GM12878 (cell line): ENCODE results near the gene CNTN4. TPM values are rescaled to one million over a fixed set of nuclear protein-coding genes. Genes with fewer than 3 reads are reported as not detected.

Experiments used
- ATAC-seq: fragments of 200-7000 bp; cut with Tn5 transposase; 3 replicates; pipeline ENCODE4 v1.9.1; 2020; ENCODE audit warnings: mild to moderate bottlenecking, moderate library complexity
- BruUV-seq: library from RNA; stranded (reverse); fragments of 400-500 nt; replicated peaks from 2 replicates; lab custom pipeline; 2021; lab: Mats Ljungman, UMichigan
- CTCF ChIA-PET: fragments of 300-600 bp; sonication (Branson Sonifier 250); formaldehyde crosslinking; extraction: SDS; loops from one replicate; lab custom pipeline; 2021; ENCODE audit warnings: inconsistent platforms; lab: Yijun Ruan, JAX
- POLR2A ChIA-PET: fragments of 350-600 bp; formaldehyde crosslinking; extraction: SDS; loops from one replicate; lab custom pipeline; 2021; ENCODE audit warnings: inconsistent platforms; lab: Charles Lee
- RAD21 ChIA-PET: fragments of 300-600 bp; sonication (Branson Sonifier 250); formaldehyde crosslinking; loops from one replicate; lab custom pipeline; 2023; ENCODE audit warnings: antibody characterized with exemption; ENCODE audit not compliant: unreplicated experiment; lab: Charles Lee
- SMC1A ChIA-PET: fragments of 300-600 bp; sonication (Branson Sonifier 250); formaldehyde crosslinking; loops from one replicate; lab custom pipeline; 2023; ENCODE audit not compliant: unreplicated experiment, uncharacterized antibody; lab: Charles Lee
- DNase-seq: peaks from one replicate; pipeline ENCODE4 v3.0.0-alpha.2; 2011; ENCODE audit warnings: low read depth, low spot score
- FAIRE-seq: peaks from 3 replicates; lab custom pipeline; 2011; peaks lifted over from hg19 to GRCh38; lab: Jason Lieb, UNC
- H2AFZ ChIP-seq: 2 replicates; pipeline ENCODE4 v1.6.0; 2011; ENCODE audit warnings: low read depth, low read length, control low read depth; ENCODE audit not compliant: control insufficient read depth
- H3K27ac ChIP-seq: 2 replicates; pipeline ENCODE4 v1.5.1; 2011; ENCODE audit warnings: control low read depth; ENCODE audit not compliant: control insufficient read depth, insufficient read depth
- H3K27me3 ChIP-seq, 2 experiments: replicated peaks in 1 of 2; 2 replicates each; pipeline versions ENCODE4 v1.6.0 to v1.6.1; 2011; ENCODE audit warnings: low read length in 1 of 2; ENCODE audit not compliant: control insufficient read depth in 2 of 2, insufficient read depth in 2 of 2
- H3K36me3 ChIP-seq, 2 experiments: 2 replicates each; pipeline ENCODE4 v1.5.1; 2011; ENCODE audit warnings: low read length in 1 of 2; ENCODE audit not compliant: control insufficient read depth in 2 of 2, insufficient read depth in 2 of 2
- H3K4me1 ChIP-seq: 2 replicates; pipeline ENCODE4 v1.6.1; 2011; ENCODE audit warnings: mild to moderate bottlenecking, low read length, moderate library complexity, mixed read lengths; ENCODE audit not compliant: control insufficient read depth, insufficient read depth
- H3K4me2 ChIP-seq: 2 replicates; pipeline ENCODE4 v1.6.0; 2011; ENCODE audit warnings: control low read depth; ENCODE audit not compliant: control insufficient read depth, insufficient read depth
- H3K4me3 ChIP-seq: fragments of 200-600 bp; sonication (generic); 2 replicates; pipeline ENCODE4 v1.5.1; 2016
- H3K79me2 ChIP-seq: 2 replicates; pipeline ENCODE4 v1.6.0; 2011; ENCODE audit warnings: low read length; ENCODE audit not compliant: control insufficient read depth, insufficient read depth
- H3K9ac ChIP-seq: 2 replicates; pipeline ENCODE4 v1.8.0; 2011; ENCODE audit warnings: low read length, control low read depth, mixed read lengths; ENCODE audit not compliant: control insufficient read depth, insufficient read depth
- H3K9me3 ChIP-seq: replicated peaks from 3 replicates; pipeline ENCODE4 v1.5.1; 2011; ENCODE audit warnings: mild to moderate bottlenecking, low read length; ENCODE audit not compliant: control insufficient read depth, insufficient read depth
- H4K20me1 ChIP-seq: 2 replicates; pipeline ENCODE4 v1.6.0; 2011; ENCODE audit not compliant: control insufficient read depth, insufficient read depth
- ASH2L ChIP-seq: fragments of 300-600, 200-600 bp; sonication (generic); IDR thresholded peaks from 2 replicates; pipeline ENCODE4 v1.6.1; 2017; ENCODE audit warnings: low read depth, mild to moderate bottlenecking, borderline replicate concordance
- CHD2 ChIP-seq: IDR thresholded peaks from 2 replicates; pipeline ENCODE4 v1.6.1; 2011; ENCODE audit warnings: low read depth, low read length, improper control_type of control experiment, borderline replicate concordance
- CHD4 ChIP-seq: fragments of 200-600 bp; sonication (generic); IDR thresholded peaks from 2 replicates; pipeline ENCODE4 v1.6.1; 2016; ENCODE audit warnings: mild to moderate bottlenecking
- FOS ChIP-seq: IDR thresholded peaks from 3 replicates; pipeline ENCODE4 v1.6.1; 2011; ENCODE audit warnings: borderline replicate concordance; ENCODE audit not compliant: insufficient read length; ENCODE audit errors: extremely low read depth
- GABPA ChIP-seq: IDR thresholded peaks from 2 replicates; pipeline ENCODE4 v1.6.1; 2014; ENCODE audit warnings: antibody characterized with exemption, low read depth, mild to moderate bottlenecking, inconsistent platforms
- IKZF2 ChIP-seq, 2 experiments: fragments of 450-650 bp; IDR thresholded peaks; 2 replicates each; pipeline ENCODE4 v1.6.1; 2017; ENCODE audit warnings: mild to moderate bottlenecking in 2 of 2, moderate library complexity in 2 of 2
- JUNB ChIP-seq: IDR thresholded peaks from 2 replicates; pipeline ENCODE4 v1.6.1; 2016; ENCODE audit warnings: antibody characterized with exemption, mild to moderate bottlenecking
- MYB ChIP-seq: fragments of 150-350 bp; IDR thresholded peaks from 2 replicates; pipeline ENCODE4 v1.6.1; 2014; ENCODE audit warnings: mild to moderate bottlenecking, low read depth, low read length, borderline replicate concordance
- PAX8 ChIP-seq: fragments of 450-650 bp; IDR thresholded peaks from 2 replicates; pipeline ENCODE4 v1.6.1; 2017; ENCODE audit warnings: mild to moderate bottlenecking, moderate library complexity
- RAD21 ChIP-seq: IDR thresholded peaks from 2 replicates; pipeline ENCODE4 v1.6.1; 2011; ENCODE audit warnings: mild to moderate bottlenecking, low read depth, low read length, moderate library complexity; ENCODE audit not compliant: insufficient read depth
- RB1 ChIP-seq: fragments of 450-650 bp; formaldehyde crosslinking; IDR thresholded peaks from 2 replicates; pipeline ENCODE4 v1.6.1; 2017; ENCODE audit warnings: mild to moderate bottlenecking, borderline replicate concordance
- ZNF384 ChIP-seq: IDR thresholded peaks from 2 replicates; pipeline ENCODE4 v1.6.1; 2012; ENCODE audit warnings: low read depth, mild to moderate bottlenecking, low read length, improper control_type of control experiment, borderline replicate concordance
- ZZZ3 ChIP-seq: IDR thresholded peaks from 2 replicates; pipeline ENCODE4 v1.6.1; 2011; ENCODE audit warnings: low read depth; ENCODE audit not compliant: control insufficient read depth, insufficient read length
- WGBS: methylation state at CpG from one replicate; pipeline ENCODE4 v1.1.6; 2016; ENCODE audit warnings: low lambda C conversion rate; ENCODE audit not compliant: insufficient replicate concordance, insufficient coverage; ENCODE audit errors: missing lambda C conversion rate; 5-methylcytosine and 5-hydroxymethylcytosine counted together
- in situ Hi-C: fragments of 300-500 bp; cut with MboI; formaldehyde crosslinking; loops from 9 replicates; pipeline ENCODE4 v1.14.3; 2018; ENCODE audit warnings: mixed read lengths
- intact Hi-C: fragments of 100-400 bp; cut with micrococcal nuclease; formaldehyde crosslinking; loops from one replicate; pipeline ENCODE4 v1.14.2; 2022; ENCODE audit not compliant: unreplicated experiment
- polyA plus RNA-seq, 11 experiments: library from polyadenylated mRNA; depleted of rRNA in 4 of 11; unstranded in 6 of 11; stranded (reverse) in 5 of 11; fragments of >200 nt; fragmentation: Nextera tagmentation in 4 of 11; fragmentation: Illumina TruSeq in 1 of 11; extraction: Ambion mirVana in 4 of 11; extraction: Trizol in 1 of 11; gene quantifications; 1 replicate in 1 of 11; 2 replicates in 10 of 11; pipeline versions ENCODE4 v1.2.1 to v1.2.3, GENCODE V29; 2011 to 2016; ENCODE audit warnings: inconsistent platforms in 2 of 11, missing spikeins in 2 of 11, low read depth in 1 of 11
- total RNA-seq, 4 experiments: library from RNA; depleted of rRNA in 3 of 4; stranded (reverse); fragments of >200 nt in 3 of 4; fragmentation: Illumina TruSeq in 1 of 4; extraction: Trizol in 1 of 4; gene quantifications; 2 replicates each; pipeline versions ENCODE4 v1.2.1 to v1.2.3, GENCODE V29; 2013 to 2021
- TF ChIP-seq, protein P1 (sequence below): IDR thresholded peaks from 2 replicates; pipeline ENCODE4 v1.6.1; 2012; ENCODE audit warnings: low read depth, low read length, improper control_type of control experiment
- TF ChIP-seq, protein P2 (sequence below): fragments of 150-350 bp; IDR thresholded peaks from 2 replicates; pipeline ENCODE4 v1.6.1; 2016; ENCODE audit warnings: low read depth, low read length

Gene CNTN4
- total and polyA plus RNA-seq, 10 of the 15 experiments (the other 5 are each of a cell fraction or from before 2014, with no cell fraction given), result 0.05 to 0.43 (median 0.15) TPM; not detected in 1

DNA sequence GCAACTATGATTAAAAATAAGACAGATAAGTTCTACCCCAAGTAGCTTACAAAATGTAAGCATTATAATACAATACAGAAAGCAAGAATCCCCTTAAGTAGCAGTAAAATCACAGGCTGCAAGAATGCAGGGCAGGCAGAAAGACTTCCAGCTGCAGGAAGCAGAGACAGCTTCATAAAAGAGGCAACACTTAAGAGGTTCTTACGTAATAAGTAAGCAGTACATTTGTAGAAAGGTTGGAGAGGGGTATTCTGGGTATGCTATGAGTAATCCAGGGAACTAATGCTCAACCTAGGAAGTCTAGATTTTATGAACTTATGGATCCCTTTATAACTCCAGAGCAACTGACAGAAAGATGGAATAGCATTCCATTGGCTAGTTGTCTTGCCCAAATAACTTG lies 859.9 kb downstream of the CNTN4 start:
- ATAC-seq (no peak), DNase-seq (no peak), FAIRE-seq (no peak)
- Histone ChIP-seq H3K79me2 (no peaks in the 10 kb centered on the region), H3K27ac (no peak overlapping the region), H3K4me3 (no peak overlapping the region), H3K36me3 (no peaks in the 10 kb centered on the region), H3K27me3 (no peaks in the 10 kb centered on the region), H3K9me3 (no peaks in the 10 kb centered on the region), H2AFZ (no peak overlapping the region), H3K9ac (no peak overlapping the region), H3K4me1 (no peaks in the 10 kb centered on the region), H3K4me2 (no peak overlapping the region), H4K20me1 (no peaks in the 10 kb centered on the region)
- intact Hi-C loops (no loop called here), in situ Hi-C loops (no loop called here)
- ChIA-PET RAD21 (no interaction called here), CTCF (no interaction called here), POLR2A (no interaction called here), SMC1A (no interaction called here)
- 5% methylated on average over 1 of the region's 1 CpG for WGBS
- BruUV-seq, result no TSS peak
- no peak for TF ChIP-seq CHD4
- TF ChIP-seq, protein P1, sequence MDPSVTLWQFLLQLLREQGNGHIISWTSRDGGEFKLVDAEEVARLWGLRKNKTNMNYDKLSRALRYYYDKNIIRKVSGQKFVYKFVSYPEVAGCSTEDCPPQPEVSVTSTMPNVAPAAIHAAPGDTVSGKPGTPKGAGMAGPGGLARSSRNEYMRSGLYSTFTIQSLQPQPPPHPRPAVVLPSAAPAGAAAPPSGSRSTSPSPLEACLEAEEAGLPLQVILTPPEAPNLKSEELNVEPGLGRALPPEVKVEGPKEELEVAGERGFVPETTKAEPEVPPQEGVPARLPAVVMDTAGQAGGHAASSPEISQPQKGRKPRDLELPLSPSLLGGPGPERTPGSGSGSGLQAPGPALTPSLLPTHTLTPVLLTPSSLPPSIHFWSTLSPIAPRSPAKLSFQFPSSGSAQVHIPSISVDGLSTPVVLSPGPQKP, result no peak
- TF ChIP-seq, protein P2, sequence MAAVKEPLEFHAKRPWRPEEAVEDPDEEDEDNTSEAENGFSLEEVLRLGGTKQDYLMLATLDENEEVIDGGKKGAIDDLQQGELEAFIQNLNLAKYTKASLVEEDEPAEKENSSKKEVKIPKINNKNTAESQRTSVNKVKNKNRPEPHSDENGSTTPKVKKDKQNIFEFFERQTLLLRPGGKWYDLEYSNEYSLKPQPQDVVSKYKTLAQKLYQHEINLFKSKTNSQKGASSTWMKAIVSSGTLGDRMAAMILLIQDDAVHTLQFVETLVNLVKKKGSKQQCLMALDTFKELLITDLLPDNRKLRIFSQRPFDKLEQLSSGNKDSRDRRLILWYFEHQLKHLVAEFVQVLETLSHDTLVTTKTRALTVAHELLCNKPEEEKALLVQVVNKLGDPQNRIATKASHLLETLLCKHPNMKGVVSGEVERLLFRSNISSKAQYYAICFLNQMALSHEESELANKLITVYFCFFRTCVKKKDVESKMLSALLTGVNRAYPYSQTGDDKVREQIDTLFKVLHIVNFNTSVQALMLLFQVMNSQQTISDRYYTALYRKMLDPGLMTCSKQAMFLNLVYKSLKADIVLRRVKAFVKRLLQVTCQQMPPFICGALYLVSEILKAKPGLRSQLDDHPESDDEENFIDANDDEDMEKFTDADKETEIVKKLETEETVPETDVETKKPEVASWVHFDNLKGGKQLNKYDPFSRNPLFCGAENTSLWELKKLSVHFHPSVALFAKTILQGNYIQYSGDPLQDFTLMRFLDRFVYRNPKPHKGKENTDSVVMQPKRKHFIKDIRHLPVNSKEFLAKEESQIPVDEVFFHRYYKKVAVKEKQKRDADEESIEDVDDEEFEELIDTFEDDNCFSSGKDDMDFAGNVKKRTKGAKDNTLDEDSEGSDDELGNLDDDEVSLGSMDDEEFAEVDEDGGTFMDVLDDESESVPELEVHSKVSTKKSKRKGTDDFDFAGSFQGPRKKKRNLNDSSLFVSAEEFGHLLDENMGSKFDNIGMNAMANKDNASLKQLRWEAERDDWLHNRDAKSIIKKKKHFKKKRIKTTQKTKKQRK, result no peak
- TF ChIP-seq PAX8, result no peak
- no peak for TF ChIP-seq FOS
- TF ChIP-seq JUNB, result no peak
- no peak for TF ChIP-seq MYB
- TF ChIP-seq RB1, result no peak
- no peak for TF ChIP-seq ASH2L
- no peak for TF ChIP-seq ZNF384
- TF ChIP-seq GABPA, result no peak
- TF ChIP-seq ZZZ3, result no peak
- no peak for TF ChIP-seq CHD2
- TF ChIP-seq RAD21, result no peak
- TF ChIP-seq IKZF2 (IDR thresholded peaks at IDR 0.05), result no peak
